ENCODE results near the gene SDK1. TPM values are rescaled to one million over a fixed set of nuclear protein-coding genes. Genes with fewer than 3 reads are reported as not detected.
A peak's percentile ranks its signal among the peaks of the same experiment; 100 is the strongest.

The SDK1 gene
- total and polyA plus RNA-seq, 10 of the 15 experiments (the other 5 are each of a cell fraction or from before 2014, with no cell fraction given): 0.14 to 0.33 TPM; not detected in 8

GRCh38 chr7:3300651-3301448 lies at the start of gene SDK1 (continued):
- TF ChIP-seq ZNF687 (IDR thresholded peaks at IDR 0.05): 0 out of 2 replicates have a peak, but pooled peaks have one; percentile 38
- peak; percentile 74; the same call in 1 of the 2 replicates for TF ChIP-seq NFYB (IDR thresholded peaks at IDR 0.05; ENCODE audit: insufficient read depth, low read depth, low read length)
- no peak for TF ChIP-seq TBL1XR1 (IDR thresholded peaks at IDR 0.05; ENCODE audit: low read depth, low read length)
- peak in 1 of 2 experiments; percentile 43; a peak in 1 of 3 replicates for TF ChIP-seq EGR1 (IDR thresholded peaks at IDR 0.05; ENCODE audit: borderline replicate concordance in 1 of 2, low read depth in 2 of 2, low read length in 2 of 2)
- TF ChIP-seq BACH1 (IDR thresholded peaks at IDR 0.05; ENCODE audit: borderline replicate concordance): 0 out of 2 replicates have a peak, but pooled peaks have one; percentile 29
- peak; percentile 68; the same call in 1 of the 2 replicates for TF ChIP-seq RB1 (IDR thresholded peaks at IDR 0.05; ENCODE audit: borderline replicate concordance)
- 0 out of 2 replicates have a peak, but pooled peaks have one; percentile 35 for TF ChIP-seq CBX5 (IDR thresholded peaks at IDR 0.05; ENCODE audit: low read depth)
- peak; percentile 60; the same call in 1 of the 2 replicates for TF ChIP-seq YY1 (IDR thresholded peaks at IDR 0.05; ENCODE audit: low read depth, low read length)
- no peak for TF ChIP-seq ZNF622 (IDR thresholded peaks at IDR 0.05)
- TF ChIP-seq IKZF1 (conservative IDR thresholded peaks at IDR 0.05): peak; percentile 54; the same call in 1 of the 2 replicates
- TF ChIP-seq WRNIP1 (IDR thresholded peaks at IDR 0.05; ENCODE audit: borderline replicate concordance, low read depth, low read length): no peak

Measured in GM12878 (cell line).